KMS-11 (cell line): ENCODE data around the gene PKIG.
"Not testable (repeated sequence)": the region's sequence is repeated elsewhere in the genome, so short reads cannot be mapped to it uniquely, and the experiment has no call there.

Source experiments
- H2AFZ ChIP-seq: fragments of 200-600 bp; sonication (generic); 2 replicates; pipeline ENCODE4 v1.6.1; 2016; ENCODE audit warnings: antibody characterized with exemption, mixed run types, low read depth
- H3K27ac ChIP-seq: fragments of 200-600 bp; sonication (generic); 2 replicates; pipeline ENCODE4 v1.6.1; 2016; ENCODE audit warnings: mild to moderate bottlenecking, mixed run types
- H3K27me3 ChIP-seq: fragments of 200-600 bp; sonication (generic); 2 replicates; pipeline ENCODE4 v1.6.1; 2017; ENCODE audit warnings: mild to moderate bottlenecking, low read depth, mixed run types, moderate library complexity; ENCODE audit not compliant: insufficient read depth
- H3K36me3 ChIP-seq: fragments of 200-600 bp; sonication (generic); 2 replicates; pipeline ENCODE4 v1.6.1; 2017; ENCODE audit warnings: mild to moderate bottlenecking, mixed run types; ENCODE audit not compliant: insufficient read depth
- H3K4me1 ChIP-seq: fragments of 200-600 bp; sonication (generic); 2 replicates; pipeline ENCODE4 v1.6.1; 2016; ENCODE audit warnings: mild to moderate bottlenecking, low read depth, mixed run types; ENCODE audit not compliant: poor library complexity, severe bottlenecking
- H3K4me2 ChIP-seq: fragments of 200-600 bp; sonication (generic); 2 replicates; pipeline ENCODE4 v1.7.0; 2016; ENCODE audit warnings: mild to moderate bottlenecking, mixed run types
- H3K4me3 ChIP-seq: fragments of 200-600 bp; sonication (generic); IDR thresholded peaks from 2 replicates; pipeline ENCODE4 v1.6.1; 2017; ENCODE audit warnings: low read depth, low read length, mixed read lengths; ENCODE audit not compliant: insufficient read depth
- H3K79me2 ChIP-seq: fragments of 200-600 bp; sonication (generic); 2 replicates; pipeline ENCODE4 v1.6.1; 2016; ENCODE audit warnings: low read depth, mixed run types; ENCODE audit not compliant: insufficient read depth
- H3K9ac ChIP-seq: fragments of 200-600 bp; sonication (generic); 2 replicates; pipeline ENCODE4 v1.6.1; 2016; ENCODE audit warnings: mild to moderate bottlenecking, mixed run types
- H4K20me1 ChIP-seq: fragments of 200-600 bp; sonication (generic); 2 replicates; pipeline ENCODE4 v1.6.1; 2016; ENCODE audit warnings: mild to moderate bottlenecking, mixed run types; ENCODE audit not compliant: insufficient read depth
- CTCF ChIP-seq: fragments of 200-600 bp; sonication (generic); conservative IDR thresholded peaks from 2 replicates; pipeline ENCODE4 v1.6.1; 2017; ENCODE audit warnings: low read depth, mild to moderate bottlenecking, antibody characterized with exemption, low read length, moderate library complexity, mixed read lengths

PKIG gene

GRCh38 chr20:44560229-44560628 lies 22.1 kb upstream of the PKIG start:
- Histone ChIP-seq H3K4me2 (no peak overlapping the region), H3K27me3 (no peaks in the 10 kb centered on the region; the same call in 1 of the 2 replicates), H3K79me2 (no peaks in the 10 kb centered on the region), H3K4me1 (peaks cover 6% of the 10 kb centered on the region), H2AFZ (no peak overlapping the region), H3K36me3 (no peaks in the 10 kb centered on the region), H3K9ac (no peak overlapping the region), H3K4me3 (no peak overlapping the region), H3K27ac (no peak overlapping the region), H4K20me1 (no peaks in the 10 kb centered on the region)
- TF ChIP-seq CTCF: no peak

GRCh38 chr20:44560818-44561217 lies 21.6 kb upstream of the PKIG start:
- H3K4me2 ChIP-seq: not testable (repeated sequence)

GRCh38 chr20:44561876-44562275 lies 20.5 kb upstream of the PKIG start:
- TF ChIP-seq CTCF: no peak
- Histone ChIP-seq H3K36me3 (no peaks in the 10 kb centered on the region), H3K4me2 (no peak overlapping the region), H3K9ac (no peak overlapping the region), H4K20me1 (no peaks in the 10 kb centered on the region), H3K4me3 (no peak overlapping the region), H3K79me2 (no peaks in the 10 kb centered on the region), H2AFZ (no peak overlapping the region), H3K4me1 (peaks cover 6% of the 10 kb centered on the region), H3K27me3 (no peaks in the 10 kb centered on the region; the same call in 1 of the 2 replicates), H3K27ac (no peak overlapping the region)

More at GRCh38 chr20:44560818-44561217, 21.6 kb upstream of the PKIG start:
- H3K27me3 ChIP-seq, H3K4me1 ChIP-seq, H3K4me3 ChIP-seq, H3K27ac ChIP-seq, H3K36me3 ChIP-seq, H4K20me1 ChIP-seq, H2AFZ ChIP-seq, H3K9ac ChIP-seq, H3K79me2 ChIP-seq: not testable (repeated sequence)

- Histone ChIP-seq H3K9ac (no peak overlapping the region), H3K4me2 (no peak overlapping the region), H3K36me3 (no peaks in the 10 kb centered on the region)
These were observed 16.4 kb upstream of the PKIG start for GRCh38 chr20:44566018-44566417.

GRCh38 chr20:44566811-44567210 lies 15.6 kb upstream of the PKIG start:
- no peak overlapping the region for H3K4me2 ChIP-seq
- H4K20me1 ChIP-seq: no peaks in the 10 kb centered on the region
- H3K27ac ChIP-seq: no peak overlapping the region
- no peak overlapping the region for H3K9ac ChIP-seq
- no peak overlapping the region for H3K4me3 ChIP-seq
- no peak for TF ChIP-seq CTCF
- no peaks in the 10 kb centered on the region for H3K79me2 ChIP-seq
- H3K27me3 ChIP-seq: no peaks in the 10 kb centered on the region
- H3K36me3 ChIP-seq: no peaks in the 10 kb centered on the region
- H2AFZ ChIP-seq: no peak overlapping the region
- H3K4me1 ChIP-seq: no peaks in the 10 kb centered on the region

More at GRCh38 chr20:44566018-44566417, 16.4 kb upstream of the PKIG start:
- no peak overlapping the region for H2AFZ ChIP-seq
- no peaks in the 10 kb centered on the region for H4K20me1 ChIP-seq
- no peaks in the 10 kb centered on the region for H3K27me3 ChIP-seq
- no peak overlapping the region for H3K4me3 ChIP-seq
- H3K79me2 ChIP-seq: no peaks in the 10 kb centered on the region
- H3K27ac ChIP-seq: no peak overlapping the region
- no peaks in the 10 kb centered on the region for H3K4me1 ChIP-seq
- no peak for TF ChIP-seq CTCF
